A549 (cell line): ENCODE results near the gene ATP6V0A1.
"Not testable (repeated sequence)": the region's sequence is repeated elsewhere in the genome, so short reads cannot be mapped to it uniquely, and the experiment has no call there.

Experiments used
- CEBPB ChIP-seq, 2 experiments: fragments of >200 bp in 1 of 2; sonication (Bioruptor Twin) in 1 of 2; formaldehyde crosslinking in 1 of 2; IDR thresholded peaks; 2 replicates each; pipeline ENCODE4 v1.6.1; 2012 to 2016
- CHD4 ChIP-seq: fragments of 200-600 bp; sonication (generic); IDR thresholded peaks from 2 replicates; pipeline ENCODE4 v1.6.1; 2016; ENCODE audit warnings: antibody characterized with exemption, mild to moderate bottlenecking, borderline replicate concordance
- CTCF ChIP-seq: fragments of >200 bp; sonication (Bioruptor Twin); formaldehyde crosslinking; IDR thresholded peaks from 3 replicates; pipeline ENCODE4 v1.5.1; 2016
- JUN ChIP-seq, 2 experiments: fragments of >200 bp; sonication (Bioruptor Twin); formaldehyde crosslinking; IDR thresholded peaks; 2 replicates in 1 of 2; 3 replicates in 1 of 2; pipeline ENCODE4 v1.6.1; 2016 to 2017
- KDM1A ChIP-seq: fragments of 200-600 bp; sonication (generic); IDR thresholded peaks from 2 replicates; pipeline ENCODE4 v1.6.1; 2016; ENCODE audit warnings: low read depth, mild to moderate bottlenecking
- NR3C1 ChIP-seq: fragments of >200 bp; sonication (Bioruptor Twin); formaldehyde crosslinking; IDR thresholded peaks from 3 replicates; pipeline ENCODE4 v1.6.1; 2017
- POLR2A ChIP-seq: IDR thresholded peaks from 2 replicates; pipeline ENCODE4 v1.6.1; 2012; ENCODE audit warnings: mild to moderate bottlenecking, low read length
- TP53 ChIP-seq: fragments of 250-450 bp; sonication (Bioruptor Pico); IDR thresholded peaks from 2 replicates; pipeline ENCODE4 v1.5.0; 2021; ENCODE audit warnings: mild to moderate bottlenecking, moderate library complexity

- TF ChIP-seq TP53; CTCF; KDM1A; CHD4; NR3C1; CEBPB (IDR thresholded peaks at IDR 0.05); POLR2A; JUN (IDR thresholded peaks at IDR 0.05): not testable (repeated sequence)
These were observed 7.4 kb upstream of the ATP6V0A1 start for GRCh38 chr17:42451270-42451669.
